Measurements from ENCODE around the gene KCNJ11.
"Not testable (repeated sequence)": the region's sequence is repeated elsewhere in the genome, so short reads cannot be mapped to it uniquely, and the experiment has no call there.

Gene KCNJ11

GRCh38 chr11:17388609-17389210 lies at the start of gene KCNJ11:
TSS of gene KCNJ11 (minus strand) at chr11:17388659. CDS start at chr11:17388091, 568 bp downstream.
- no peak for FAIRE-seq

- no peak for FAIRE-seq
Measured at GRCh38 chr11:17437366-17437765, 48.9 kb upstream of the KCNJ11 start.

GRCh38 chr11:17434108-17434507 lies 45.6 kb upstream of the KCNJ11 start:
- no peak for FAIRE-seq

GRCh38 chr11:17432002-17432401 lies 43.5 kb upstream of the KCNJ11 start:
- no peak for FAIRE-seq

- no peak for FAIRE-seq
Measured at GRCh38 chr11:17431139-17431538, 42.7 kb upstream of the KCNJ11 start.

- FAIRE-seq: no peak
Measured at GRCh38 chr11:17430616-17431015, 42.2 kb upstream of the KCNJ11 start.

- no peak for FAIRE-seq
Measured at GRCh38 chr11:17428925-17429324, 40.5 kb upstream of the KCNJ11 start.

GRCh38 chr11:17428261-17428660 lies 39.8 kb upstream of the KCNJ11 start:
- no peak for FAIRE-seq

- not testable (repeated sequence) for FAIRE-seq
Measured at GRCh38 chr11:17426233-17426632, 37.8 kb upstream of the KCNJ11 start.

GRCh38 chr11:17423533-17424310 lies 35.3 kb upstream of the KCNJ11 start:
- no peak for FAIRE-seq

- no peak for FAIRE-seq
Measured at GRCh38 chr11:17421781-17422180, 33.3 kb upstream of the KCNJ11 start.

GRCh38 chr11:17418444-17419081 lies 30.1 kb upstream of the KCNJ11 start:
- FAIRE-seq: no peak

GRCh38 chr11:17416492-17416891 lies 28.0 kb upstream of the KCNJ11 start:
- no peak for FAIRE-seq

GRCh38 chr11:17415523-17416104 lies 27.2 kb upstream of the KCNJ11 start:
- FAIRE-seq: no peak

GRCh38 chr11:17414992-17415391 lies 26.5 kb upstream of the KCNJ11 start:
- FAIRE-seq: no peak

GRCh38 chr11:17414317-17414737 lies 25.9 kb upstream of the KCNJ11 start:
- no peak for FAIRE-seq

GRCh38 chr11:17413414-17414316 lies 25.2 kb upstream of the KCNJ11 start:
- no peak for FAIRE-seq

GRCh38 chr11:17412488-17413180 lies 24.2 kb upstream of the KCNJ11 start:
- no peak for FAIRE-seq

GRCh38 chr11:17411418-17411817 lies 23.0 kb upstream of the KCNJ11 start:
- FAIRE-seq: no peak

GRCh38 chr11:17410606-17411379 lies 22.3 kb upstream of the KCNJ11 start:
- no peak for FAIRE-seq

- FAIRE-seq: no peak
Measured at GRCh38 chr11:17408641-17409040, 20.2 kb upstream of the KCNJ11 start.

All from TTC549 (cell line).